DOHH2 (cell line): ENCODE results near the gene PSPH.

Experiments used
- H3F3A ChIP-seq: fragments of 200-600 bp; sonication (generic), shearing (Covaris generic); 2 replicates; pipeline ENCODE4 v1.6.0; 2016; ENCODE audit warnings: antibody characterized with exemption, mild to moderate bottlenecking; ENCODE audit not compliant: control insufficient read depth, insufficient read depth
- H3K27ac ChIP-seq: fragments of 200-600 bp; sonication (generic); 2 replicates; pipeline ENCODE4 v1.5.1; 2014; ENCODE audit warnings: low read depth, mild to moderate bottlenecking, low read length, moderate library complexity
- H3K27me3 ChIP-seq: fragments of 200-600 bp; sonication (generic); 2 replicates; pipeline ENCODE4 v1.6.1; 2014; ENCODE audit warnings: mild to moderate bottlenecking, low read length, mixed read lengths; ENCODE audit not compliant: control insufficient read depth
- H3K36me3 ChIP-seq: fragments of 200-600 bp; sonication (generic); 2 replicates; pipeline ENCODE4 v1.6.1; 2014; ENCODE audit warnings: mild to moderate bottlenecking, low read length, moderate library complexity, mixed read lengths; ENCODE audit not compliant: control insufficient read depth
- H3K4me1 ChIP-seq: fragments of 200-600 bp; sonication (generic); 2 replicates; pipeline ENCODE4 v1.6.1; 2014; ENCODE audit warnings: mild to moderate bottlenecking, low read length, mixed read lengths; ENCODE audit not compliant: control insufficient read depth
- H3K4me2 ChIP-seq: fragments of 200-600 bp; sonication (generic); 2 replicates; pipeline ENCODE4 v1.6.0; 2014; ENCODE audit warnings: mild to moderate bottlenecking, low read length, moderate library complexity
- H3K4me3 ChIP-seq: fragments of 200-600 bp; sonication (generic); 2 replicates; pipeline ENCODE4 v1.5.1; 2014; ENCODE audit warnings: mild to moderate bottlenecking, low read length, mixed read lengths
- H3K79me2 ChIP-seq: fragments of 200-600 bp; sonication (generic); 2 replicates; pipeline ENCODE4 v1.6.1; 2014; ENCODE audit warnings: mild to moderate bottlenecking, low read length, mixed read lengths; ENCODE audit not compliant: control insufficient read depth
- H3K9me2 ChIP-seq: fragments of 200-600 bp; sonication (generic); replicated peaks from 2 replicates; pipeline ENCODE4 v1.6.1; 2014; ENCODE audit warnings: mild to moderate bottlenecking, low read length, mixed read lengths; ENCODE audit not compliant: control insufficient read depth
- H3K9me3 ChIP-seq: fragments of 200-600 bp; sonication (generic); 2 replicates; pipeline ENCODE4 v1.6.1; 2014; ENCODE audit warnings: antibody characterized with exemption, low read length, mixed read lengths; ENCODE audit not compliant: control insufficient read depth, insufficient read depth
- H4K20me1 ChIP-seq: fragments of 200-600 bp; sonication (generic); 2 replicates; pipeline ENCODE4 v1.6.0; 2014; ENCODE audit warnings: low read depth, mild to moderate bottlenecking, antibody characterized with exemption, low read length, moderate library complexity; ENCODE audit not compliant: control insufficient read depth, insufficient read depth
- CTCF ChIP-seq: fragments of 200-600 bp; sonication (generic); IDR thresholded peaks from one replicate; pipeline ENCODE4 v1.5.1; 2014; ENCODE audit warnings: antibody characterized with exemption, mild to moderate bottlenecking, low read depth, low read length; ENCODE audit not compliant: poor library complexity, severe bottlenecking
- EZH2phosphoT487 ChIP-seq: fragments of 200-600 bp; sonication (generic); IDR thresholded peaks from 2 replicates; pipeline ENCODE4 v1.6.1; 2017; ENCODE audit warnings: borderline replicate concordance, mild to moderate bottlenecking, antibody characterized with exemption, low read length, moderate library complexity, mixed read lengths

PSPH gene

GRCh38 chr7:55966851-55967250 lies 84.4 kb downstream of the PSPH start:
- Histone ChIP-seq H3K27ac (no peak overlapping the region), H4K20me1 (peaks cover 9% of the 10 kb centered on the region; the same call in 1 of the 2 replicates), H3K36me3 (peaks cover 12% of the 10 kb centered on the region; the same call in 1 of the 2 replicates), H3K27me3 (no peaks in the 10 kb centered on the region), H3K4me3 (no peak overlapping the region), H3K9me2 (no peaks in the 10 kb centered on the region), H3K9me3 (no peaks in the 10 kb centered on the region), H3K4me2 (no peak overlapping the region), H3F3A (peaks cover 6% of the 10 kb centered on the region; the same call in 1 of the 2 replicates), H3K4me1 (peaks cover 19% of the 10 kb centered on the region), H3K79me2 (peaks cover 64% of the 10 kb centered on the region)
- no peak for TF ChIP-seq EZH2phosphoT487
- TF ChIP-seq CTCF: no peak

- H3K79me2 ChIP-seq: peaks cover 55% of the 10 kb centered on the region
- H3K9me3 ChIP-seq: no peaks in the 10 kb centered on the region
- H3K4me2 ChIP-seq: peak overlapping the region; percentile 88
- no peaks in the 10 kb centered on the region for H3K27me3 ChIP-seq
- H3K4me3 ChIP-seq: peak overlapping the region; percentile 93
- H3K36me3 ChIP-seq: peaks cover 12% of the 10 kb centered on the region; the same call in 1 of the 2 replicates
- no peak overlapping the region for H3K27ac ChIP-seq
- H3K9me2 ChIP-seq: no peaks in the 10 kb centered on the region
- peaks cover 7% of the 10 kb centered on the region; the same call in 1 of the 2 replicates for H4K20me1 ChIP-seq
- TF ChIP-seq EZH2phosphoT487 (no peak), CTCF (no peak)
- peaks cover 9% of the 10 kb centered on the region for H3F3A ChIP-seq
- peaks cover 19% of the 10 kb centered on the region for H3K4me1 ChIP-seq
Measured at GRCh38 chr7:55965805-55966421, 85.3 kb downstream of the PSPH start.

GRCh38 chr7:55965100-55965470 lies 86.2 kb downstream of the PSPH start:
- Histone ChIP-seq H3K36me3 (peaks cover 12% of the 10 kb centered on the region; the same call in 1 of the 2 replicates), H3K4me2 (peak overlapping the region; percentile 88), H3K27ac (peak overlapping the region; percentile 18), H4K20me1 (peaks cover 3% of the 10 kb centered on the region; the same call in 1 of the 2 replicates), H3K9me3 (no peaks in the 10 kb centered on the region), H3K27me3 (no peaks in the 10 kb centered on the region), H3K4me1 (peaks cover 19% of the 10 kb centered on the region), H3K4me3 (peak overlapping the region; percentile 93), H3K9me2 (no peaks in the 10 kb centered on the region), H3F3A (peaks cover 11% of the 10 kb centered on the region), H3K79me2 (peaks cover 48% of the 10 kb centered on the region)
- no peak for TF ChIP-seq CTCF
- TF ChIP-seq EZH2phosphoT487: no peak
